Suprapubic skin (tissue), 4 donors: ENCODE results near the gene UNC5B.

Source experiments
- CTCF ChIP-seq, 2 donors: fragments of 200-600 bp in 1 of 2; fragments of 450-650 bp in 1 of 2; sonication (generic) in 1 of 2; IDR thresholded peaks; one replicate each; pipeline ENCODE4 v1.5.1; 2016 to 2019; ENCODE audit warnings: antibody characterized with exemption in 2 of 2, mild to moderate bottlenecking in 1 of 2, moderate library complexity in 1 of 2
- EP300 ChIP-seq: sonication (generic); formaldehyde crosslinking; IDR thresholded peaks from one replicate; pipeline ENCODE4 v1.6.1; 2017; ENCODE audit warnings: antibody characterized with exemption
- POLR2A ChIP-seq, 2 donors: fragments of 450-650 bp; IDR thresholded peaks; one replicate each; pipeline ENCODE4 v1.6.1; 2017; ENCODE audit warnings: antibody characterized with exemption in 2 of 2, mild to moderate bottlenecking in 2 of 2, moderate library complexity in 2 of 2
- POLR2AphosphoS5 ChIP-seq, 3 donors: sonication (generic); formaldehyde crosslinking; IDR thresholded peaks; one replicate each; pipeline ENCODE4 v1.6.1; 2017; ENCODE audit warnings: antibody characterized with exemption in 3 of 3

- TF ChIP-seq CTCF (IDR thresholded peaks at IDR 0.05) (no peak), POLR2AphosphoS5 (IDR thresholded peaks at IDR 0.05) (no peak), EP300 (no peak), POLR2A (IDR thresholded peaks at IDR 0.05) (no peak)
Measured at GRCh38 chr10:71293446-71294084, 81.2 kb downstream of the UNC5B start.
